ENCODE data around the gene R3HDM2. TPM values are rescaled to one million over a fixed set of nuclear protein-coding genes. Genes with fewer than 3 reads are reported as not detected.
A peak's percentile ranks its signal among the peaks of the same experiment; 100 is the strongest.

R3HDM2 gene
- total and polyA plus RNA-seq, 2 experiments from 2014 or later = 13.4 to 28.7 TPM

GRCh38 chr12:57465030-57465746 lies 34.3 kb upstream of the R3HDM2 start:
- no peak overlapping the region for H3K4me2 ChIP-seq
- no peak for DNase-seq (ENCODE audit: low spot score)
- no peak overlapping the region for H2AFZ ChIP-seq
- no peaks in the 10 kb centered on the region for H3K36me3 ChIP-seq (replicated peaks; ENCODE audit: insufficient read depth, low read depth)
- no peaks in the 10 kb centered on the region for H3K79me2 ChIP-seq
- H3K9me3 ChIP-seq (ENCODE audit: low read depth) = no peaks in the 10 kb centered on the region
- H3K27ac ChIP-seq = no peak overlapping the region
- no peak overlapping the region for H3K4me3 ChIP-seq
- no peaks in the 10 kb centered on the region for H3K4me1 ChIP-seq (ENCODE audit: insufficient read depth)
- no peaks in the 10 kb centered on the region for H3K9me2 ChIP-seq (replicated peaks; ENCODE audit: insufficient read depth)
- 94% methylated on average over 6 of the region's 6 CpGs for WGBS (ENCODE audit: low lambda C conversion rate, missing lambda C conversion rate)
- no peak for TF ChIP-seq EZH2 (IDR thresholded peaks at IDR 0.05; ENCODE audit: borderline replicate concordance)
- no peak for TF ChIP-seq CTCF (IDR thresholded peaks at IDR 0.05; ENCODE audit: poor library complexity)
- TF ChIP-seq EZH2phosphoT487 (IDR thresholded peaks at IDR 0.05; ENCODE audit: low read depth, severe bottlenecking, unreplicated experiment) = no peak
- H3K27me3 ChIP-seq = peaks cover 5% of the 10 kb centered on the region
- H4K20me1 ChIP-seq (ENCODE audit: insufficient read depth, poor library complexity, severe bottlenecking) = no peaks in the 10 kb centered on the region

GRCh38 chr12:57464569-57464968 lies 33.7 kb upstream of the R3HDM2 start:
- H3K4me3 ChIP-seq = no peak overlapping the region
- H3K79me2 ChIP-seq = no peaks in the 10 kb centered on the region
- DNase-seq (ENCODE audit: low spot score) = no peak
- peaks cover 5% of the 10 kb centered on the region for H3K27me3 ChIP-seq
- no peaks in the 10 kb centered on the region for H3K36me3 ChIP-seq (replicated peaks; ENCODE audit: insufficient read depth, low read depth)
- H3K27ac ChIP-seq = no peak overlapping the region
- WGBS (ENCODE audit: low lambda C conversion rate, missing lambda C conversion rate) = 94% methylated on average over 12 of the region's 12 CpGs
- H3K4me2 ChIP-seq = no peak overlapping the region
- no peaks in the 10 kb centered on the region for H4K20me1 ChIP-seq (ENCODE audit: insufficient read depth, poor library complexity, severe bottlenecking)
- TF ChIP-seq CTCF (IDR thresholded peaks at IDR 0.05; ENCODE audit: poor library complexity) (no peak), EZH2phosphoT487 (IDR thresholded peaks at IDR 0.05; ENCODE audit: low read depth, severe bottlenecking, unreplicated experiment) (no peak), EZH2 (IDR thresholded peaks at IDR 0.05; ENCODE audit: borderline replicate concordance) (no peak)
- no peaks in the 10 kb centered on the region for H3K9me3 ChIP-seq (ENCODE audit: low read depth)
- no peak overlapping the region for H2AFZ ChIP-seq
- no peaks in the 10 kb centered on the region for H3K9me2 ChIP-seq (replicated peaks; ENCODE audit: insufficient read depth)
- H3K4me1 ChIP-seq (ENCODE audit: insufficient read depth) = no peaks in the 10 kb centered on the region

- Histone ChIP-seq H3K9me3 (ENCODE audit: low read depth) (no peaks in the 10 kb centered on the region), H2AFZ (no peak overlapping the region), H3K4me3 (no peak overlapping the region), H3K36me3 (replicated peaks; ENCODE audit: insufficient read depth, low read depth) (no peaks in the 10 kb centered on the region), H3K4me1 (ENCODE audit: insufficient read depth) (peaks cover 6% of the 10 kb centered on the region), H3K27ac (no peak overlapping the region), H3K9me2 (replicated peaks; ENCODE audit: insufficient read depth) (no peaks in the 10 kb centered on the region), H3K4me2 (peak overlapping the region; percentile 86), H4K20me1 (ENCODE audit: insufficient read depth, poor library complexity, severe bottlenecking) (no peaks in the 10 kb centered on the region), H3K79me2 (no peaks in the 10 kb centered on the region), H3K27me3 (peaks cover 3% of the 10 kb centered on the region)
- TF ChIP-seq EZH2 (IDR thresholded peaks at IDR 0.05; ENCODE audit: borderline replicate concordance) = no peak
- TF ChIP-seq EZH2phosphoT487 (IDR thresholded peaks at IDR 0.05; ENCODE audit: low read depth, severe bottlenecking, unreplicated experiment) = no peak
- TF ChIP-seq CTCF (IDR thresholded peaks at IDR 0.05; ENCODE audit: poor library complexity) = no peak
- DNase-seq (ENCODE audit: low spot score) = no peak
- 28% methylated on average over 5 of the region's 5 CpGs for WGBS (ENCODE audit: low lambda C conversion rate, missing lambda C conversion rate)
Observed at GRCh38 chr12:57462912-57463253, 32.0 kb upstream of the R3HDM2 start.
